HG02938 (cell line): ENCODE results near the gene BRIX1.
"Not testable (repeated sequence)": the region's sequence is repeated elsewhere in the genome, so short reads cannot be mapped to it uniquely, and the experiment has no call there.

Experiments used
- ATAC-seq: cut with Tn5 transposase; IDR thresholded peaks from one replicate; pipeline ENCODE4 v1.9.1; 2021; ENCODE audit warnings: mild to moderate bottlenecking, moderate library complexity; ENCODE audit not compliant: unreplicated experiment

The BRIX1 gene

GRCh38 chr5:34959323-34959722 is 43.8 kb downstream of the BRIX1 start:
- peak; percentile 93 for ATAC-seq

GRCh38 chr5:34967540-34967939 is 52.0 kb downstream of the BRIX1 start:
- no peak for ATAC-seq

- no peak for ATAC-seq
These were observed 52.7 kb downstream of the BRIX1 start for GRCh38 chr5:34968258-34968657.

GRCh38 chr5:34970552-34970951 is 55.0 kb downstream of the BRIX1 start:
- ATAC-seq: no peak

- not testable (repeated sequence) for ATAC-seq
These were observed 56.1 kb downstream of the BRIX1 start for GRCh38 chr5:34971655-34972054.
